Sigmoid colon (tissue), 7 donors: ENCODE data around the gene ATP6V0B. TPM values are rescaled to one million over a fixed set of nuclear protein-coding genes. Genes with fewer than 3 reads are reported as not detected.

Source experiments
- DNase-seq: peaks from one replicate; pipeline ENCODE4 v3.0.0-alpha.2; 2019
- H3K27ac ChIP-seq, 4 donors: fragments of 200-600 bp; sonication (generic); one replicate each; pipeline ENCODE4 v1.5.1; 2016 to 2019; ENCODE audit warnings: mild to moderate bottlenecking in 1 of 4
- H3K27me3 ChIP-seq, 3 donors: fragments of 200-600 bp; sonication (generic); one replicate each; pipeline ENCODE4 v1.5.1; 2019; ENCODE audit warnings: mild to moderate bottlenecking in 1 of 3
- H3K36me3 ChIP-seq, 4 donors: fragments of 200-600 bp; sonication (generic); one replicate each; pipeline ENCODE4 v1.5.1; 2016 to 2019
- H3K4me1 ChIP-seq, 4 donors: fragments of 200-600 bp; sonication (generic); one replicate each; pipeline ENCODE4 v1.5.1; 2017 to 2019
- H3K4me3 ChIP-seq, 4 donors: fragments of 200-600 bp; sonication (generic); one replicate each; pipeline ENCODE4 v1.5.1; 2017 to 2019; ENCODE audit warnings: mild to moderate bottlenecking in 2 of 4, moderate library complexity in 1 of 4
- H3K9me3 ChIP-seq, 4 donors: fragments of 200-600 bp in 3 of 4; sonication (generic) in 3 of 4; one replicate each; pipeline versions ENCODE4 v1.5.1 to v1.6.1; 2013 to 2019
- EP300 ChIP-seq, 4 donors: sonication (generic); formaldehyde crosslinking; IDR thresholded peaks; one replicate each; pipeline ENCODE4 v1.6.1; 2017; ENCODE audit warnings: antibody characterized with exemption in 4 of 4
- POLR2A ChIP-seq, 2 donors: fragments of 450-650 bp; IDR thresholded peaks; one replicate each; pipeline ENCODE4 v1.6.1; 2016; ENCODE audit warnings: antibody characterized with exemption in 2 of 2, mild to moderate bottlenecking in 2 of 2, moderate library complexity in 2 of 2
- POLR2AphosphoS5 ChIP-seq, 4 donors: sonication (generic); formaldehyde crosslinking; IDR thresholded peaks; one replicate each; pipeline ENCODE4 v1.6.1; 2017; ENCODE audit warnings: antibody characterized with exemption in 4 of 4
- WGBS, 2 donors: extraction: QIAGEN DNeasy Blood & Tissue Kit; methylation state at CpG; one replicate each; pipeline ENCODE4 v1.1.7; 2013; 5-methylcytosine and 5-hydroxymethylcytosine counted together
- intact Hi-C: fragments of 100-400 bp; cut with DNase I; formaldehyde crosslinking; loops from one replicate; pipeline ENCODE4 v1.15.1; 2023
- polyA plus RNA-seq, 3 donors: library from polyadenylated mRNA; stranded (reverse); fragments of 200-250 nt; gene quantifications; one replicate each; pipeline ENCODE4 v1.2.3, GENCODE V29; 2013
- total RNA-seq, 4 donors: library from RNA; depleted of rRNA; stranded (reverse); fragments of >200 nt; gene quantifications; one replicate each; pipeline ENCODE4 v1.1.0, GENCODE V29; 2016
- TF ChIP-seq, protein P1 (sequence below), 4 experiments: fragments of 450-650 bp in 3 of 4; fragments of 200-600 bp in 1 of 4; IDR thresholded peaks; one replicate each; pipeline ENCODE4 v1.5.1; 2016 to 2019; ENCODE audit warnings: antibody characterized with exemption in 4 of 4, mild to moderate bottlenecking in 3 of 4, moderate library complexity in 2 of 4
- donor health status: healthy with polysubstance abuse.
- donor health status: Bipolar disorder and iron deficiency.
- donor health status: healthy.

ATP6V0B gene
- total and polyA plus RNA-seq, 7 donors = 67.9 to 286 (median 129) TPM

DNA sequence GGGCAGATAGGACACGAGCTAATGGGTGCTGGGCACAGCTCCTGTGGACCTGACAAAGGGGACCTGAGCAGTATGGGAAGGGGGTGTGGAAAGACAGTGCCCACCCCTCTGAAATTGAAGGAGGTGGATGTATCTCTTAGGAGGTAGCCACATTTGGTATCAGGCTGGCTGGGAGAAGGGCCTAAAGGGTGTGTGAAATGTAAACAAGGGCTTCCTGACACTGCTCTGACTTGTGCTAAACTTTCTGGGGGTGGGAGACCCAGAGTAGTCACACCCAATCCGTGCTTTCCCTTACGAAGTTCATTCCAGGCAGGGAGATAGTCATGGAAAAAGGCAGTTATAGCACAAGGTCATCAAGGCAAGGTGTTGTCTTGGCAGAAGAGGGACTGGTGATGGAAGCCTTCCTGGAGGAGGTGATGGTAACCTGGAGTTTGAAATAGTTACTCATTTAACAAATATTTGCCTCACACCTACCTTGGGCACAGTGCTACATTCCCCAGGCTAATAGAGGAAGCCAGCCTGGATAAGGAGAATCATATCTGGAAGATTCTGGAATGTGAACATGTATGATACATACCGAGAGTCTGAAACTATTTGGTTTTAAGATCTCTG is 11.3 kb downstream of the ATP6V0B start:
- H3K27ac ChIP-seq = no peak overlapping the region
- no peak overlapping the region for H3K4me3 ChIP-seq
- H3K4me1 ChIP-seq = peaks cover 0 to 12% (median 8%) of the 10 kb centered on the region in 4 donors
- peaks cover 0 to 14% (median 3%) of the 10 kb centered on the region in 4 donors for H3K36me3 ChIP-seq
- WGBS, 2 donors = 40 to 75% methylated on average over 4 of the region's 4 CpGs
- no peaks in the 10 kb centered on the region for H3K9me3 ChIP-seq
- TF ChIP-seq POLR2A (IDR thresholded peaks at IDR 0.05) (no peak), POLR2AphosphoS5 (IDR thresholded peaks at IDR 0.05) (no peak), EP300 (IDR thresholded peaks at IDR 0.05) (no peak)
- TF ChIP-seq, protein P1, sequence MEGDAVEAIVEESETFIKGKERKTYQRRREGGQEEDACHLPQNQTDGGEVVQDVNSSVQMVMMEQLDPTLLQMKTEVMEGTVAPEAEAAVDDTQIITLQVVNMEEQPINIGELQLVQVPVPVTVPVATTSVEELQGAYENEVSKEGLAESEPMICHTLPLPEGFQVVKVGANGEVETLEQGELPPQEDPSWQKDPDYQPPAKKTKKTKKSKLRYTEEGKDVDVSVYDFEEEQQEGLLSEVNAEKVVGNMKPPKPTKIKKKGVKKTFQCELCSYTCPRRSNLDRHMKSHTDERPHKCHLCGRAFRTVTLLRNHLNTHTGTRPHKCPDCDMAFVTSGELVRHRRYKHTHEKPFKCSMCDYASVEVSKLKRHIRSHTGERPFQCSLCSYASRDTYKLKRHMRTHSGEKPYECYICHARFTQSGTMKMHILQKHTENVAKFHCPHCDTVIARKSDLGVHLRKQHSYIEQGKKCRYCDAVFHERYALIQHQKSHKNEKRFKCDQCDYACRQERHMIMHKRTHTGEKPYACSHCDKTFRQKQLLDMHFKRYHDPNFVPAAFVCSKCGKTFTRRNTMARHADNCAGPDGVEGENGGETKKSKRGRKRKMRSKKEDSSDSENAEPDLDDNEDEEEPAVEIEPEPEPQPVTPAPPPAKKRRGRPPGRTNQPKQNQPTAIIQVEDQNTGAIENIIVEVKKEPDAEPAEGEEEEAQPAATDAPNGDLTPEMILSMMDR (IDR thresholded peaks at IDR 0.05) = no peak
- intact Hi-C loops = no loop called here
- DNase-seq = no peak
- H3K27me3 ChIP-seq = no peaks in the 10 kb centered on the region

- TF ChIP-seq POLR2AphosphoS5 (IDR thresholded peaks at IDR 0.05) = no peak
- TF ChIP-seq, protein P1 (IDR thresholded peaks at IDR 0.05) = no peak
- TF ChIP-seq EP300 (IDR thresholded peaks at IDR 0.05) = no peak
- no peak for TF ChIP-seq POLR2A (IDR thresholded peaks at IDR 0.05)
- no peak for DNase-seq
- H3K36me3 ChIP-seq = peaks cover 0 to 14% (median 3%) of the 10 kb centered on the region in 4 donors
- H3K4me1 ChIP-seq = peaks cover 0 to 11% (median 8%) of the 10 kb centered on the region in 4 donors
- H3K27me3 ChIP-seq = no peaks in the 10 kb centered on the region
- whole genome bisulfite sequencing, 2 donors = 12 to 65% methylated on average over 6 of the region's 6 CpGs
- H3K4me3 ChIP-seq = no peak overlapping the region
- no peak overlapping the region for H3K27ac ChIP-seq
- intact Hi-C loops = no loop called here
- no peaks in the 10 kb centered on the region for H3K9me3 ChIP-seq
Measured at GRCh38 chr1:43986712-43987111, 12.0 kb downstream of the ATP6V0B start.

DNA sequence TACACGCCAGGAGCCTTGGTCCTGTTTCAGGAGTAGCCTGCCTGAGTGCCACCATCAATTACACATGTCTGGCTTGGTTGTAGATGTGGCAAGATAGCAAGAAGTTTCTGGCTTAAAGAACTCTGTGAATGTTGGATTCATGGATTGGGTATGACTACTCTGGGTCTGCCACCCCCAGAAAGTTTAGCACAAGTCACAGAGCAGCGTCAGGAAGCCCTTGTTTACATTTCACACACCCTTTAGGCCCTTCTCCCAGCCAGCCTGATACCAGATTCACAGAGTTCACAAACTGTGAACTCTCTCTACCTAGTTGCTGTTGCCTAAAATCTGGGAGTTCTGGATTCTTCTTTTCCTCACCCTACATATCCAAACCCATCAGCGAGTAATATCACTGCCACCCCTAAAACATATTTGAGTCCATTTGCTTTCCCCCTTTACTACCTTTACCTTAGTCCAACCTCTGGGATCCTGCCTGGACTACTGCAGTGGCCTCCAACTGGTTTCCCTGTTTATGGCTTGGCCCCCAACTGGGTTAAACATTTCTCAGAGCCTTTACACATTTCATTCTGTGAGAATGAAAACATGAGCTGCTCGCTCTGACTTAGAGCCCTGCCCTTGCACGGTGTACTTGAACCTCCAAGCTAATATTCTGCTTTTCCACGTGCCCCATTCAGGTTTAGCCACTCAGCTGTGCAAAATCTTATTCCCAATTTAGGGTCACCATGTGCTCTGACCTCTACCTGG is 12.6 kb downstream of the ATP6V0B start:
- 27 to 66% methylated on average over 6 of the region's 6 CpGs for WGBS, 2 donors
- Histone ChIP-seq H3K36me3 (peaks cover 0 to 14% (median 3%) of the 10 kb centered on the region in 4 donors), H3K4me1 (peaks cover 0 to 17% (median 13%) of the 10 kb centered on the region in 4 donors), H3K27ac (no peak overlapping the region), H3K27me3 (no peaks in the 10 kb centered on the region), H3K4me3 (no peak overlapping the region), H3K9me3 (no peaks in the 10 kb centered on the region)
- TF ChIP-seq EP300 (IDR thresholded peaks at IDR 0.05) = no peak
- TF ChIP-seq POLR2A (IDR thresholded peaks at IDR 0.05) = no peak
- TF ChIP-seq, protein P1 (IDR thresholded peaks at IDR 0.05) = no peak
- no peak for TF ChIP-seq POLR2AphosphoS5 (IDR thresholded peaks at IDR 0.05)
- DNase-seq = no peak
- intact Hi-C loops = no loop called here

GRCh38 chr1:43990271-43991199 is 15.8 kb downstream of the ATP6V0B start:
- no peak for DNase-seq
- H3K27ac ChIP-seq = peak overlapping the region; percentile 68 to 84 (median 79)
- TF ChIP-seq POLR2AphosphoS5 (IDR thresholded peaks at IDR 0.05) (no peak), POLR2A (IDR thresholded peaks at IDR 0.05) (no peak), EP300 (IDR thresholded peaks at IDR 0.05) (no peak)
- TF ChIP-seq, protein P1 (IDR thresholded peaks at IDR 0.05) = no peak
- H3K4me3 ChIP-seq = peak overlapping the region; percentile 47 to 77 (median 56)
- H3K9me3 ChIP-seq = no peaks in the 10 kb centered on the region
- intact Hi-C loops = loop anchor here (5.0 to 10.0 kb wide), 2 partner anchors 43 to 224 kb away; partner anchors contain the start of genes DMAP1 and IPO13
- WGBS, 2 donors = 73 to 76% methylated on average over 19 of the region's 19 CpGs
- peaks cover 0 to 7% (median 3%) of the 10 kb centered on the region in 4 donors for H3K36me3 ChIP-seq
- H3K27me3 ChIP-seq = no peaks in the 10 kb centered on the region
- H3K4me1 ChIP-seq = peaks cover 0 to 18% (median 14%) of the 10 kb centered on the region in 4 donors
